Inflammatory macrophage treated with lipopolysaccharide for 1 hour (primary cell): ENCODE data around the gene DGKE.

Experiments
- DNase-seq, 2 donors: peaks; one replicate each; pipeline ENCODE4 v3.0.0-alpha.2; 2020 to 2022

The DGKE gene

DNA sequence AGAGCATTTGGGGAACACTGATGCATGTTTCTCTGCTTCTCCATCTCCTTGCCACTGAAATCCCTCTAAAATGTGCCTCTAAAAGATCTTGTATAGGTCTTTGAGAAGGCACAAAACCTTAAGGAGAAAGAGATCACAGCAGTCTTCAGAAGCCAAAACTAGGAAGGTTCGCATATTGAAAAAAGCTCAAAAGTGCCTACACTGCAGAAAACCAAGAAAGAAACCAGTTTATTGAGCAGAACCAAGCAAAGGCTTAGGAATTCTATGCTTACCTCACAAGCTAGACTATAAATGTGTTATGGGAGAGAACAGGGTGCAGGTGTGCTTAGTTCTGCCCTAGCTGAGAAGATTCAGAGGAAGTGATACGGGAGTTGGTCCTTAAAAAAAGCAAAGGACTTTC lies 16.6 kb downstream of the DGKE start:
- no peak for DNase-seq

DNA sequence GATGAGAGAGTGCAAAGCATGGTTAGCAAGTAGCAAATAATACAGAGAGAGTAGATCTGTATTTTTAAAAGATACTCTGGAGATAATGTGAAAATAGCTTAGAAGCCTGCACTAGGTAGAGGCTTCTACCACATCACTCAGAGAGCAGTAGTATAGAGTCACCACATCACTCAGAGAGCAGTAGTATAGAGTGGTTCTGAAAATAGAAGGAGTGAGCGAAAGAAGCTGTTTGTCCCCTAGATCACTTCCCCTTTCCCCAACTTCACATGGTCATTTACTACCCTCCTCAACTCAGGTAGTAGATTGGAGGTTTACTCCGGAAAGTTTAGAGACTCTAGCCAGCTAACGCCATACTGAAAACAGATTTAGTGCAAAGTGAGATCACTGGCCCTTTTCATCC lies 17.1 kb downstream of the DGKE start:
- no peak for DNase-seq

GRCh38 chr17:56861899-56862298 lies 27.9 kb downstream of the DGKE start:
- DNase-seq: no peak

- no peak for DNase-seq
Observed at GRCh38 chr17:56863974-56864373, 30.0 kb downstream of the DGKE start.

- no peak for DNase-seq
Observed at GRCh38 chr17:56866076-56866475, 32.1 kb downstream of the DGKE start.

- no peak for DNase-seq
Observed at GRCh38 chr17:56866496-56866895, 32.5 kb downstream of the DGKE start.

DNA sequence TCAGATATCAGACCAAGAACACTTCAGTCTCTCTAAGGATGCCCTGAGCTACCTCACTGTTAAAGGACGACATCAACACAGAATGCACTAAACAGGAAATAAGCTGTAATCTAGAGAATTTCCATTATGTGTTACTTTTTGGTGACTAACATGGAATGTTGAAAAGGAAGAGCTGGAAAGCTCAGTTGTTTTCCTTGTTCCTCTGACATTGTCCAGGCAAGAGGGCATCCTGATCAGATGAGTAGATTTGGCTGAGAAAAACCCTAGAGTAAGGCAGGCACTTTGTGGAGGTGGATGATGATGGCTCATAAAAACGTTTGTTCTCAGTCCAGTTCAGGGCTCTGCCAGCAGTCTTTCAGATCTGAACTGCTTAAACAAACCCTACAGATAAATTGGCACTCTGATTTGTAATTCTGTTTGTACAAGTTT lies 34.0 kb downstream of the DGKE start:
- DNase-seq: peak in 1 of 2 donors; percentile 34

GRCh38 chr17:56868716-56869115 lies 34.8 kb downstream of the DGKE start:
- DNase-seq: no peak

DNA sequence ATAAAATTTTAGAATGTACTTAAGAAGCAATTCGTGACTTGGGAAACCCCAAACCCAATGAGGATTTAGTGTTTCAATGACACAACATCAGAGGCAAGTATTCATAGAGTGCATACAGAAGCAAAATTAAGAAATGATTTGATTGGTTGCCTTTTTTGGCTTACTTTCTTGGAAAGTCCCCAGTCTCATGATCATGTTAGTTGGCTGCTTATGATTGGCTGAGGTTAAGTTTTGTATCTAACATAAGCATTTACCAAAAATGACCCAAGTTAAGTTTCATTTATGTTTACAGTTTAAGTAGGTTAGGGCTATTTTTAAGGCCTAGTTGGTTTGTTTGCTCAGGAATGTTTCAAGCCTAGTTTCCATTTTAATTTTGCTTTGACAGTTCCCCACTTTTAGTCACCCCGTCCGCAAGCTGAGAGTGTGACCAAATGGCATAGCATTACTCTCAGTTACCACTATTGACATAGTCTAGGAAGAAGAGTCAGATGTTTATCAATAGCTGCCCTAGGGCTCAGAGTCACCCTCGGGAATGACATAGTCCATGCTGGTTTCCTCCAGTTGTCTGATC lies 36.2 kb downstream of the DGKE start:
- peak; percentile 56 to 62 for DNase-seq

GRCh38 chr17:56876766-56877179 lies 42.8 kb downstream of the DGKE start:
- no peak for DNase-seq

DNA sequence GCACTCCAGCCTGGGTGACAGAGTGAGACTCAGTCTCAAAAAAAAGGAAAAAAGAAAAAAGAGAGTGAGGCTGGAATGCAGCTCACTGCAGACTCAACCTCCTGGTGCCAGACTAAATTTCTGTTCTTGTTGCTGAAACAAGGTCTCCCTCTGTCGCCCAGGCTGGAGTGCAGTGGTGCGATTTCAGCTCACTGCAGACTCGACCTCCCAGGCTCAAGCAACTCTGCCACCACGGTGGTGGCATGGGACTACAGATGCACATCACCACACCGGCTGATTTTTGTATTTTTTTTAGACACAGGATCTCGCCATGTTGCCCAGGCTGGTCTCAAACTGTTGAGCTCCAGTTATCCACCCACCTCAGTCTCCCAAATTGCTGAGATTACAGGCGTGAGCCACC lies 45.3 kb downstream of the DGKE start:
- no peak for DNase-seq

GRCh38 chr17:56880133-56880532 lies 46.2 kb downstream of the DGKE start:
- DNase-seq: peak in 1 of 2 donors; percentile 33

DNA sequence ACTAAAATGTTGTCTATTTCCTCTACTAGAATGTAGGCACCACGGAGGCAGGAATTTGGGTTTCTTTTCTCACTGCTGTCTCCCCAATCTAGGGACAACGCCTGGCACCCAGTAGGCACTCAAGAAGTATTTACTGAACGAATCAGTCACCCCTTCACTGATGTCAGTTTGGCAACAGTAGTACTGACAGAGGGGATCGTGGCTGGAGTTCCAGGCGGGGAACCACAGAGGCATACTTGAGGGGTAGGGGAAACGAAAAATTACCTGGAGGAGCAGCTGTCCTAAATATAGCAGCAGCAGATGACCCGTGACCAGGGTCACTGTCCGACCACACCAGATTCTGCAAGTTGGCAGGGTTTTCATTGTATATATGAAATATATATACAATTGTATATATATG lies 46.6 kb downstream of the DGKE start:
- no peak for DNase-seq

DNA sequence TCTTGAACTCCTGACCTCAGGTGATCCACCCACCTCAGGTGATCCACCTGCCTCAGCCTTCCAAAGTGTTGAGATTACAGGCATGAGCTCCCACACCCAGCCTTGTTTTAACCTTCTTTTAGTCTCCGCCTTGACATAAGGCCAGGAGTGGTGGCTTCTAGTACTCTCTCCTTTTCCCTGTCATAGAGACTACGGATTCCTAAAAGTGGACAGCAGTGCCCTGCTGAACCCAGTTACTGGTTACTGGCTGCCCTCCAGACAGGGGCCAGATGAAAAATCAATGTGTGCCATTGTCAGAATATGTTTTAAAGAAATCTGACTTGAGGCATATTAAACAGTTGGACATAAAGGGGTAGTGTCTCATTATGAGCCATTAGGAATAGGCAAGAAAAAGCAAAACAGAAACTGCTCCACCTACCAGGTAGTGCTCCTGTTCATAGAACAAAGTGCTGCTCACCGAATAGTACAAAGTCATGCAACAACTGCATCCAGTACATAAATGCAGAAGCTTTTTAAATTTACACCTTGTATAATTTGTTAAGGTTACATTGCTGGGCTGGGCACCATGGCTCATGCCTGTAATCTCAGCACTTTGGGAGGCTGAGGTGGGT lies 47.8 kb downstream of the DGKE start:
- DNase-seq: no peak

DNA sequence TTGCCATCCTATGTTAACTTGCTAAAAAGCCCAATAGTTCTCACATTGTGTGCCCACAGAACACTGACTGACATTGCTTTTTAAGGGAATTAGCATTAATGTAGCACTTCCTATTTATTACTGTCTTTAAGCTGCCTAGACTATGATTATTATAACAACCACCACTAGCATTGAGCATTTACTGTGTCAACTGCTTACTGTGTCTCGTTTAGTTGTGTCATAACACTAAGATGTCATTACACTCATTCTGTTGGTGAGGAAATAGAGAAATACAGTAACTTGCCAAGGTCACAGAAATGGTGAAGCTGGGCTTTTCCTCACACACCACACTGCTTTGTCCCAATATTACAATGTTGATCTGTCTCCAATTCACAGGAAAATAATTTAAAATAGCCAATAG lies 49.7 kb downstream of the DGKE start:
- peak; percentile 51 to 57 for DNase-seq

DNA sequence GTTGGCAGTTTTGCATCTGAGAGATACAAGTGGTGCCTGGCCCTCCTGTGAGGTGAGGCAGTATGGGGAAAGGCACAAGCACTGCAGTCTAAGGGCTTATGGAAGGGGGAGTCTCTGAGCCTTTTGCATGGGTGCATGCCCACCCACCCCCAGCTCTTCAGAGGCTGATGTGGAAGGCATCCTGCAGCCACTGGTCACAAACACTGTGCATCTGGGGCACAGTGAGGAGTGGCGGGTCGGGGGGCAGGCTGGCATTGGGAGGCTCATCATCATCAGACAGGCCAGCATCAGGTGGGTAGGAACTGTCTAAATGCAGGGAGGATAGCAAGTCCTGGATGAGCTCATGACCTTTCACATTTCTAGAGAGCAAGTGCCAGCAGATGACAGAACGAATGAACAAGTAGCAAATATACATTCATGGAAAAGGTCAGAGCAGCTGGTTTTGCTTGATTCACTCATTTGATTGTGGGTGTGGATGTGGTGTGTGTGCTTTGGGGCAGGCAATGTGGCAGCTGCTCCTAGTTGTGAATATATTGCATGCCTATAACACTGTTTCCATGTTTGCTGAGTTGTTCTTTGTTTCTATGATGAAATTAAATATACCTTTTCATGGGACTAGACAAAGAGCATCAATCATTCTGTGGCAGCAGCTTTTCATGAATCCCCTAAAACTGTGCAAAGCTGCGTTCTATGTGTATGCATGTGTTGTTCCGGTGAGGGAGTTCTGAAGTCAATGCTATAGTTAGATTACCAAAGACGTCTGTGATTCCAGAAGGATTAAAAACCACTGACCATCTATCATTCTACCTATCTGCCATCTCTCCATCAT lies 50.7 kb downstream of the DGKE start:
- no peak for DNase-seq

DNA sequence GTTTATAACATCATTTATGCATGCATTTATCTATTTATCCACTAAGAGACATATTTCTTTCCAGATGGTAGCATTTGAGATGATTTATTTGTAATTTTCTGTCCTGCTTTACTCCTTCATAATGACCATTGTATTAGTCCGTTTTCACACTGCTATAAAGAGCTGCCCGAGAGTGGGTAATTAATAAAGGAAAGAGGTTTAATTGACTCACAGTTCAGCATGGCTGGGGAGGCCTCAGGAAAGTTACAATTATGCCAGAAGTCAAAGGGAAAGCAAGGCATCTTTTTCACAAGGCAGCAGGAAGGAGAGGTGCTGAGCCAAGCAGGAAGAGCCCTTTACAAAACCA lies 51.3 kb downstream of the DGKE start:
- DNase-seq: no peak

GRCh38 chr17:56886288-56886731 lies 52.4 kb downstream of the DGKE start:
- no peak for DNase-seq

GRCh38 chr17:56887105-56887504 lies 53.2 kb downstream of the DGKE start:
- no peak for DNase-seq

GRCh38 chr17:56887552-56888467 lies 53.9 kb downstream of the DGKE start:
- no peak for DNase-seq

DNA sequence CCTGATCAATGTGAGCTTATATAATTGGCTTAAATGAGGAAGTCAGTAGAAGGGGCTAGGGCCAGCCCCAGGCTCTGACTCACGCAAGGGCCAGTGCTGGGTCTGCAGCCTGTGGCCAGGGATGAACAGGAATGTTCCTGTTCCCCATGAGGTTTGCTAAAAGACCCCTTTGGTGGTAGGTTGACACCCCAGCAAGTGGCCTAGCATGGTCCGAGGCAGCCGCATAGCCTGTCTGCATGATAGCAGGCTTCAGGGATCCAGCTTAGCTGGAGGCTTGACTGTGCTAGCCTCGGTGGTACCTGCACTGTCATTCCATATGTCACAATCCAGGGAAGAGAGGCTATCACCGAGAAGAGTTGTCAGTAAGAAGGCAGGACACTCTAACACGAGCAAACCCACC lies 56.4 kb downstream of the DGKE start:
- no peak for DNase-seq

- no peak for DNase-seq
Observed at GRCh38 chr17:56890906-56891674, 57.1 kb downstream of the DGKE start.
